ENCODE results near the gene PMEPA1. TPM values are rescaled to one million over a fixed set of nuclear protein-coding genes. Genes with fewer than 3 reads are reported as not detected.

PMEPA1 gene
- total RNA-seq, 1 experiment from 2014 or later = 47.7 TPM

DNA sequence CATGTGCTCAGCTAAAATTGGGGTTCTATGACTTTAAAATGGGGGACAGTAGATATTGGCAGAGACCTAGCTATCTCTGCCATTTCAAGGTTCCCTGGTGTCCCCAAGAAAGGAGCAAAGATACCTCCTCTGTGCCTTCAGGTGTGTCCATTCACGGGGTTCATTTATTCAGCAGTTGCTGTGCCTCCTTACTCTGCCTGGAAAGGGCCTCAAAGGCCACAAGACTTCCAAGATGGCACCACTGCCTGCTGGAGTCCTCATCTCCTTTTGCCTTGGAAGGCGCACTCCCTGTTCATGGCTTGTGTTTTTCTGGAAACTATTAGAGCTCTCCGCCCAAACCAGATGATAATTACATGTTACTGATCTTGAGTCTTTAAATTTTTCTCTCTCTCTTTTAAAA is 85.7 kb downstream of the PMEPA1 start:
- no peak for DNase-seq (ENCODE audit: low spot score)

DNA sequence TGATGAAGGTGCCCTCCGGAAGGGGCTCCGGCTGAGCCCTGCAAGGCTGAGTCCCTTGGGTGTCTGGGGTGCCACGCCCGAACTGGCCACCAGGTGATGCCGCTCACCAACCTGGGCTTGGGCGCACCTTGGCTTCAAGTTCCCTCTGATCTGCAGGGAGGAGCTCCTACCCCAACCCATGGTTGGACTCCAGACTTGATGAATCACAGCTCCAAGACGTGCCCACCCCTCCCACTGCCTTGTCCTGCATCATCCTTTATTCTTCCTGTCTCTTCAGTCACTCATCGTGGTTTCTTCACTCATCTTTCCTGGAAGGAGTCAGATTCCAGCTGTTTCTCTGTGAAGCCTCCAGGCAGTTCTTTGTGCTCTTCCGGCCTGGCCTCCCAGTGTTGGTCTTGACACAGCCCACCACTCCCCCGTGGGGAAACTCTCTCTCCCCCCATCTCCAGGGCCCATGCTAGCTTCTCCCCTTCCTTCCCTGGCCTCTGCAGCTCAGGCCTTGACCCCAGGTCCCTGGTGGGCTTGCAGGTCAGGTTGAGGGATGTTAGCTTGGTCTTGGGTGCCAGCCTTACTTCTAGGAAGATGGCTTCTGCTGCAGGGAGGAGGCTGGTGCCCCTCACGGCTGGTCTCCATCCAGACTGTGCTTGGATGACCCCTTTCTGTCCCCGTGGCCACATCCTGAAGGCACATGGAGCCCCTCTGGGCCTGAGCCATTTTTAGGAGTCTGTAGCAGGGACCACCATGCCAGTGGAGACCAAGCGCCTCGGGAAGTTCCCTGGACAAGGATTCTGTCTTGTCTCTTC is 87.0 kb downstream of the PMEPA1 start:
- peak; percentile 91 for DNase-seq (ENCODE audit: low spot score)

DNA sequence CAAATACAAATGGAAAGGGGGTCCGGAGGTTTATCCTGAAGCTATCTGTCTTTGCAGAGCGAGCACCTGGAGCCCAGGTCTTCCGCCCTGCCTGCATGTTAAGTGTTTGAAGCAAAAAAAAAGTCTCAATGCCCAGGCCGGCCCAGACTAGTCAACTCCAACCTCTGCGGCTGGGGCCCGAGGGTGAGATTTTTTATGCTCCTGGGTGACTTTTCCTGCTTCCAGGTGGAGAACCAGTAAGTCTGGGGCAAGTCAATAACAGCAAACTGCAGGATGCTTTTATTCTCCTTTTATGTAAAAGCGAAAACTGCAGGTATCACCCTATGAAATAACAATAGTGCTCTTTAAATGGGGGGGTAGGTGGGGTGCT is 87.6 kb downstream of the PMEPA1 start:
- DNase-seq (ENCODE audit: low spot score) = no peak

DNA sequence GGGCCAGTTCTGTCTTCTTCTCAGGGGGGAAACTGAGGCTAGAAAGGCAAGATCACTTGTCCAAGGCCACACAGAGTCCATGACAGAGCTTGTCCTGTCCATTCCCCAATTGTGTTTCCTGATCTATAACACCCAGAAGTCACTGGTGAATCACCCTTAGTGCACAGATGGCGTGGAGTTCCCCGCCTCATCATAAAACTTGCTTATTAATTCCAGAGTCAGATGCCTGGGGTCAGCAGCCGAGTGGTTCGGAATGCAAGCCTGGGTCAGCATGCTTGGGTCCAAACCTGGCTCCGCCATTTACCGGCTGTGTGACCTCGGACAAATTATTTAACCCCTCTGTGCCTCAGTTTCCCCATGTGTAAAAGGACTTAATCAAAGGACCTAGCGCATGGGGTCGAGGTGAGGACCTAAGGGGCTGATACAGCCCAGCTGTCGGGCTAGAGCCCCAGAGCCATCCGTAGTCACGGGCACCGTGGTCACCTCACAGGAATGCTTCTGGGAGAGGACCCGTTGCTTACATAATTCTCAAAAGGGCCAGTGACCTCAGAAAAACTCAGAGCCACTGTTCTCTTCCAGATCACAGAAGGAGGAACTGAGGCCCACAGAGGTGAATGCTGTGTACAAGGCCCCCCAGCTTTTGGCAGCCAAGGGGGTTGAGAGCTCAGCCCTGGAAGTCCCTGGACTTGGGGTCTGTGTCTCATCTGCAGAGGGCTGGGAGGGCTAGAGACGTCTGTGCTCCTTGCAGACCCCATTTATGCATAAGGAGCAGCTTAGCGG is 88.2 kb downstream of the PMEPA1 start:
- DNase-seq (ENCODE audit: low spot score) = peak; percentile 26

DNA sequence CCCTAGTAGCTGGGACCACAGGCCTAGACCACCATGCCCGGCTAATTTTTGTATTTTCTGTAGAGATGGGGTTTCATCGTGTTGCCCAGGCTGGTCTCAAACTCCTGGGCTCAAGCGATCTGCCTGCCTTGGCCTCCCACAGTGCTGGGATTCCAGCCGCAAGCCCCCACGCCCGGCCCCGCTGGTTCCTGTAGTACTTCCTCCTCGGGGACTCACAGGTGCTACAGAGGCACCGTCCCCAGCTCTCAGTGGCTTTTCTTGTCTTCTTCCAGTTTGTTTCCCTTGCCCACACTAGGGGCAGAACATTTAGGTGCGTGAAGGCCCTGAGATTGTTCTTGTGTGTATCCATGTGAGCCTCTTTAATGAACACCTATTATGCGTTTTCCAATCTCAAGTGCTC is 88.8 kb downstream of the PMEPA1 start:
- no peak for DNase-seq (ENCODE audit: low spot score)

DNA sequence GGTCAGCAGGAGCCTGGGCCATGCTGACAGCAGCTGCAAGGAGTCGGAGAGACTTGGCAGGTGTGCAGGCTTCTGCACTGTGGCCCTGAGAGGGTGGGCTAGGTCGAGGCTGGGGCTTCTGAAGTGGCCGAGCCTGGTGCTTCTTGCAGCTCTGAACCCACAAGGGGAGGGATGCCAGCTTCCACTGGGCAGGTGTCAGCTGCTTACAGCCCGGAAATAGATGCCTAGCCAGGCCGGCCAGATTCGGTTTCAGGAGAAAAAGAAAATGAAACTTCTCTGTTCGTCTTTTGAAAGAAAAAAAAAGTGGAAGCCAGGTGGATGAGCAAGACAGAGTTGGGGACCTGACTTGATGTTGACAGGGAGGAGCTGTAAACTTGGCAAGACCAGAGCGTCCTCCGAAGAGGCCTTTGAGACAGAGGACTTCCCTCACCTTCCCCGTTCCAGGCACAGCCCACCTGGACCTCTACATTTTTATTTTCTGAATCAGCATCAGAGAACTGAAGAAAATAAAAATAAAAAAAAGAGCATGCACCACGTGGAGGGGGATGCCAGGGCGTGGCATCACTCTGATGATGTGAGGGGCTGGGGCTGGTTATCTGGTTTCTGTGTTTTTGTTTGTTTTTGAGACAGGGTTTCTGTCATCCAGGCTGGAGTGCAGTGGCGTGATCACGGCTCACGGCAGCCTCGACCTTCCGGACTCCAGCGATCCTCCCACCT is 89.4 kb downstream of the PMEPA1 start, which contains the start of gene ZBP1:
TSS of gene ZBP1 (minus strand) at position 153 of the 717 bp plus-strand sequence. CDS start at position 22, 131 bp downstream.
- DNase-seq (ENCODE audit: low spot score) = peak; percentile 31

DNA sequence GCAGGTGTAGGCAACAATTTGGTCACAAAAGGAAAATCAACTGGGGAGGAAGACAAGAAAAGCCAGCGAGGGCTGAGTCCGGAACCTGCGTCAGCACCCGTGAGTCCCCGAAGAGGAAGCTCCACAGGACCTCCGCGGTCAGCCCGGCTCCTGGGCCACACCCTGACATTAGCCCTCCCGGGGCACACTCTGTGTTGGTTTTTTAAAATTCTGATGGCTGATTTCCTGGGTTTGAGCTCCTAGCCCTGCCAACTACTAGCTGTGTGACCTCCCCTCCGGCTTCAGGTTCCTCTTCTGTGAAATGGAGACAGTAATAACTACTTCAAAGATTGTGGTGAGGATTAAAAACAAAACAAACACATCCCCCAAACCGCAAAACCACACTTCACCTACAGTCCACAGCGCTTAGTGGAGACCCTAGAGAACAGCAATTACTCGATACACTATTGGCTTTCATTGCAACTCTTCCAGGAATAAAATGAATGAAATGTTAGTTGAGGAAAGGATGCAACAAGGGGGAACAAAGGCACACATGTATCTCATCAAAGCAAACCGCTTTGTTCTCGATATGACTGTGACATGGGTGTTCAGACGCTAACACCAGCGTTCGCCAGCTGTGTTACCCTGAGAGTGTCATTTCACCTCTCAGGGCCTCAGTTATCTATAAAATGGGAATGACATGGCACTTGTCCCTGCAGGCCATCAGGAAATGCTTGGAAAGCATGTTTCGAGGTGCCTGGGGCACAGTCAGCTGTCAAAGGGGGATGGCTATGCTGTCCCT is 90.6 kb downstream of the PMEPA1 start:
- no peak for DNase-seq (ENCODE audit: low spot score)

DNA sequence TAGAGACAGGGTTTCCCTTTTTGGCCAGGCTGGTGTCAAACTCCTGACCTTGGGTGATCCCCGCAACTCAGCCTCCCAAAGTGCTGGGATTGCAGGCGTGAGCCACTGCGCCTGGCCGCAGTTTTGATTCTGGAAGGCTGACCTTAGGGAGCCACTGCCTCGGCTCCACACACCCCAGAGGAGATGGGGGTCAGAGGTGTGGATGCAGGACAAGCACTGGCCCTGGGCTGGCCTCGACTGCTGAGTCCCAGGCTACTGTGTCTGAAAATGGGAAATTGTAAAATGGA is 91.1 kb downstream of the PMEPA1 start:
- no peak for DNase-seq (ENCODE audit: low spot score)

DNA sequence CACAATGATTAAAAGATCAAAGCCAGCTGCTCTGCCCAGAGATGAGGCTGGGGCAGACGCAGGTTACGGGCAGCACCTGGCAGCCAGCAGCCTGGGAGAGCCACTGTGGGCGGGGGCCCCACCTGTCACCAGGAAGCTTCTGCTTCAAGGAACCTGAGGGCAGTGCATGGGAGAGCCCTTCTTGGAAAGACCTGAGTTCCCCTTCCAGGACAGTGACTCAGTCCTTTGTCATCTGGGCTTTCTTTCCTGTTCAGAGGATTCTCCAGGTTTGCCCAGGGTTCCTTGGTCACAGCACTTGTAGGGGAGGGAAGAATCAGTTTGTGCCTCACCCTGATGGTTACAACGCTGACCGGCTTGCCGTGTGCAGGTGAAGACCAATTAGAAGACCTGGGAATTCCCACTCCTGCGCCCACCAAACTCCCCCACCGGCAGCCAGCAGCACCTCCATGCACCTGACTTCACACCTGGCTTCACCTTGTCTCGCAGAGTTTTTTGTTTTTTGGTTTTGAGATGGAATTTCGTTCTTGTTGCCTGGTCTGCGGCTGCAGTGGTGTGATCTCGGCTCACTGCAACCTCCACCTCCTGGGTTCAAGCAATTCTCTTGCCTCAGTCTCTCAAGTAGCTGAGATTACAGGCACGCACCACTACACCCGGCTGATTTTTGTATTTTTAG is 91.6 kb downstream of the PMEPA1 start:
- peak; percentile 92 for DNase-seq (ENCODE audit: low spot score)

DNA sequence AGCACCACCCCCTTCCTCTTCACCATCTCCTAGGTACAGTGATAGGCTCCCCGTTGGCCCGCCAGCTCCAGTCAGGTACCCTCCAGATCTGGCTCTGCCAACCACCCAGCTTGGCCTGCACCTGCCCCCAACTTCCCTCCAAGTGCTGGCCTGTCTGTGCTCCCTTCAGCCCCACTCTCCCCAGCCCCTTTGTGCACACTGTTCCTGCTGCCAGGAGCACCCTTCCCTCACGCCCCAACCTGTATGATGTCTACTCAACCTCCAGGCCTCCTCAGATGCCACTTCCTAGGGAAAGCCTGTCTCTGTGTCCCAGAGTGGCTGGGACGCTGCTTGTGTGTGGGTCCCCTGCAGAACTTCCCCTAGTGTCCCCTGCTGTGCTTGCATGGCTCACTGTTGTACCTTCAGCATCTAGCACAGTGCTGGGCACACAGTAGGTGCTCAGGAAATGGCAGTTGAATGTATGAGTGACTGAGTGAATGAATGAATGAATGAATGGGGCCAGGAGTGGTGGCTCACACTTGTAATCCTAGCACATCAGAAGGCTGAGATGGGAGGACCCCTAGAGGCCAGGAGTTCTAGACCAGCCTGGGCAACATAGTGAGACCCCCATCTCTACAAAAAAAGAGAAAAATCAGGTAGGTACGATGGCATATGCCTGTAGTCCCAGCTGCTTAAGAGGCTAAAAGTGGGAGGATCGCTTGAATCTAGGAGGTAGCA is 92.6 kb downstream of the PMEPA1 start:
- no peak for DNase-seq (ENCODE audit: low spot score)

DNA sequence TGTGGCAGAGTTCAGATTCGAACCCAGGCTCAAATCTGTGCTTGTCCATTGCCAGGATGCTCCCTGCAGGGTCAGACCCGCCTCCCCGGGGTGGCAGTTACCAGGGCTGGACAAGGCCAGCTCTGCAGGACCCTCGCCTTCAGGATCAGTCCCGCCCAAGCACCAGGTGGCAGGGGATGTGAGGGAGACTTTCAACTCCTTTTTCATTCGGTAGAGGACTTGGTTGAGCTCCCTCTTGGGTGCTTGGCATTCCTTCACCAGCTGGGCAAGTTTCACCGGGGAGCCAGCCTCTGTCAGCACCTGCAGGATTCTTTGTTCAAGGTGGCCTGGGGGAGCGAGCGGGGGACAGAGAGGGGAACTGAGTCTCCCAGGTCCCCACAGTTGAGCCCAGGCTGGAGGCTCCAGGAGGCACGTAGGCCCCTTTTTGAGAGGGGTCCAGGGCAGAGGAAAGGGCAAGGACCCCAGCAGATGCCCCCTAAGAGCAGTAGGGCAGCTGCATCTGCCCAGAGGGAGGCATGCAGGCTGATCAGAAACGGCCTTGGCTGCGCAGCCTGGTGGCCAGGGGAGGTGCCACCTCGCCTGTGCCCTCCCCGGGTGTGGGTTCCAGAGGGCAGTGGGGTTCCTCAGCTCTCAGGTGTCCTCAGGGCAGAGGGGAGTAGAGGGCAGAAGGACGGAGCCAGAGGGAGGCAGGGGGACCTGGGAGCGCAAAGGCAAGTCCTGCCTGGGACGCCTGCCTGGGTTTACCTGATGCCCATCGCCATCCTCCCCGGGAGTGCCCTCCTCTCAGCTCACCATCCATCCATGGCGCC is 93.5 kb downstream of the PMEPA1 start:
- DNase-seq (ENCODE audit: low spot score) = no peak

DNA sequence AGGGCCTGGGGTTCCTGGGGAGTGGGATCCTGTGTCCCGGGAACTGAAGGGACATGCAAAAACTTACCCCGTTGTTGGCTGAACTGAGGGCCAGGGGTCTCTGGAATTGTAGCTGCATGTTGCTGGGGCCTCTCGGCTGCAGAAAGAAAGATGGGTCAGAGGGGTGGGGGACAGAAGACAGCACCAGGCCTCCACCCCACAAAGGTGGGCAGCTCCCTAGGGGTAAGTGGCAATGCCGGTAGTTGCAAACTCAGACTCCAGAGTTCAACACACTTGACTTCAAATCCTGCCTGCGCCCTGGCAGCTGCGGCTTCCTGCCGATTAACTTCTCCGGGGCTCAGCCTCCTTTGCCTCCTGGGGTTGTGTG is 94.4 kb downstream of the PMEPA1 start:
- no peak for DNase-seq (ENCODE audit: low spot score)

DNA sequence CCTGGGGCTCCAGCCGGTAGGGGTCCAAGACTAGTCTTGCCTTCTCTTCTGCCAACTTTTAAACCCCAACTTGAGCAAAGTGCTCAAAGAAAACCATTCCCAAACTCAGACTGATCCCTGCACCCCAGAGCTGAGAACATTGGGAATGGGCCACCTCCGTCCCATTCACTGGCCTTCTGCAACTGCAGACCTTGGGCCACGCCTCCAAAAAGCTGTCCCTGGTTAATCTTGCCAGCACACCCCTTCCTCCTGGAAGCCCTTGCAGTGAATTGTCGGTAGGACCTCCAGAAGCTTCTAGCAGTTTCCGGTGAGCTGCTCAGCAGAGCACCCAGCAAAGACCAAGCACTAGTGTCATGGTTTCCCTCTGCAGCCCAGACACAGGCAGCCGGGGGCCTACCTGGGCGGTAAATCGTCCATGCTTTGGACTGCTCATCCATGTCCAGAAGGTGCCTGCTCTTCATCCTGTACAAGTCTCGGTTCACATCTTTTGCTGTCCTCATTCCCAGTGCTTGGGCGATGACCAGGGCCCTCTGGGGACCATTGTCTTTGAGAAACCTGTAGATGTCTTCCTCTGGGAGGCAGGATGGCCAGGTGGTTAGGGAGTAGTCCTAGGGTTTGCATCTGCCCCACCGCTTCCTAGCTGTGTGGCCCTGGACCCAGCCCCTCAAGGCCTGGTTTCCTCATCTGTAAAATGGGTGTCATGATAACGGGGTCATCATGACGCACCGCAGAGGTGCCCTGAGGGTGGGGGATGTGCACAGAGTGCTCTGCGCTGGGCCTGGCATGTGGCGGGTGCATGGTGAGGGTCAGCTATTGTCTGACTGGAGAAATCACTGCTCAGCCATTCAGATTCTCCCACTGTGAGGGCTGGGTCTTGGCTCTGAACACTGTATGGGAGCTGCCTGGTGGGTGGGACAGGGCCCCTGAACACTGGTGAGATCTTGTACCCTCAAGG is 95.0 kb downstream of the PMEPA1 start:
- DNase-seq (ENCODE audit: low spot score) = no peak

DNA sequence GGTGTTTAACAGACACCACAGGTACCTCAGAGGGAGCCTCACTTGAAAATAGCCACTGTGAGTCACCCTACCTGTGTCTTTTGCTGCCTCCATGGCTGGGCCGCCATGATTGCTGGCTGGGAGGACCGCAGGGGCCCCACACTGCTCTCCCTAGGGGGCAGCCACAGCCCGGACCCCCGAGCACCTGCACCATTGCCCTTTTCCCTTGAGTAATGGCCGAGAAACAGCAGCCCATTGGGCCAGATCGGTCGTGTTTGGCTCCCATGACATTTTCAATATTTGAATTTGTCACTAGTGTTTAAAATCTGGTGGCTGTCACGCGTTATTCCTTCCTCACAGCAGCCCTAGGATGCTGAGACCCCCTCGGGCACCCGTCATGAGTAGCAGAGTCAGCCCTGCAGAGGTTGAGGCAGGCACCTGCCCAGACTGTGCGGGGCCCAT is 96.3 kb downstream of the PMEPA1 start:
- no peak for DNase-seq (ENCODE audit: low spot score)

DNA sequence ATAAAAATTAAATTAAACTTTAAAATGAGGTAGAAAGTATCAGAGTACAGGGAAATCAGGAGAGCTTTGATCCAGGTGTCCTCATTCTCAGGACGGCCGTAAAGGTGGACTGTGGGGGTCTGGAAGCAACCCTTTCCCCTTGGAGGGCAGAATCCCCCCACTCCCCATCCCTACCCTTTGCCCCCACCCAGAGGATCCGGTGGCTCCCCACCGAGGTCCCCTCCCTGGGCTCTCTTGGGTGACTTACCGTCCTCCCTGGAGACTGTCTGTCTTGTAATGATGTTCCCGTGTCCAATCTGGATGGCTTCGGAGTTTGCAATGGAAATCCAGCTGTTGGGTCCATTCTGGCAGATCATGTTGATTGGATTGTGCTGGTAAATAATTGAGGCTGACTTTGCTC is 96.9 kb downstream of the PMEPA1 start:
- no peak for DNase-seq (ENCODE audit: low spot score)

DNA sequence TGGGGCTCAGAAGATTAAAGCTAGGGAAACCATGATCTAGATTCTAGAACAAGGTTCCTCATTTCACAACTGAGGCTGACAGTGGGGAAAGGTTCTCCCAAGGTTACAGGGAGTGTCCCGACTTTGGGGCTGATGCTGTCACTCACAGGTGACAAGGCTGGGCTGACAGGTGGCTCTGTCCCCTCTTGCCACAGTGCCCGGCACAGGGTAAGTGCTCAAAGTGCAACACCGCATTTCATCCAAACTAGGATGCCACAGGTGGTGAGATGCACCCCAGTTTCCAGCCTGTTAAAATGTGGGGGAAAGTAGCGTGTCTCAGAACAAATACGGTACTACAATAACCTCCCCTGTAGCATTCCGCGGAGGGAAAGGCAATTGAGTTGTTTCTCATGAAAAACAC is 97.4 kb downstream of the PMEPA1 start:
- no peak for DNase-seq (ENCODE audit: low spot score)

DNA sequence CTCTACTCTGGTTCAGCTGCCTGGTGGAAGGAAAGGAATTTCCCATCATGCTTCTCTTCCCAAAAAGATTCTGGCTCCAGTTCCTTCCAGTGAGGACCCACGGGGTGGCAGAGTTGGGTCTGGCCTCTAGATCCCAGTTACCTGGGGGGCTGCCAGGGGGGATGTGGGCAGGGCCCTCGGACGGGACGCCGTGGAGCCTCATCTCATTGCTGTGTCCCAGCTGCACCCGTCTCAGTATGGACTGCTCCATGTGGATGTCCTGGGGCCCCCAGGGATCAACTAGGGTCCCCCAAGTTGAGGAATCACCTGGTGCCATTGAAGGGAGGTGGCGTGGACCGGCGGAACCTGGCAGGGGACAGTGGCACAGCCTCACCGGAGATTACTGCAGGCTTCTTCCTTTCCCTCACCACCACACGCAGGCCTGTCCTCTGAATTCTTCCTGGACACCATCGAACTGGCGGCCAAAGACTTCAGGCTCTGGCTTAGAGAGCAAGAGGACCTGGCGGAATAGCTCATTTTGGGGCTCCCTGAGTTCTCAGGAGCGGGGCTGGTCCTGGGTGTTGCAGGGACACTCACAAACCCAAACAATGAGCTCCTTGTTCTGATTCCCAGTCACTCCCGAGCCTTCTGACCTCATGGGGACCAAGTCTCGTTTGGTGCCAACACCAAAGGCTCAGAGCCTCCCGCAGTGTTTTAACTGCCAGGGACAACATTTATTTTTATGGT is 98.1 kb downstream of the PMEPA1 start:
- DNase-seq (ENCODE audit: low spot score) = no peak

Measured in HT-29 (cell line).